Ramos (cell line): Measurements from ENCODE around the gene TMEM63C.

Experiments used
- in situ Hi-C: fragments of 300-500 bp; cut with MboI; formaldehyde crosslinking; loops from one replicate; pipeline ENCODE4 v1.14.3; 2022; ENCODE audit warnings: low sequenced_read_pairs; ENCODE audit not compliant: unreplicated experiment

TMEM63C gene

GRCh38 chr14:77219591-77219990, 38.0 kb downstream of the TMEM63C start:
- in situ Hi-C loops, result no loop called here

GRCh38 chr14:77220246-77221017, 38.8 kb downstream of the TMEM63C start:
- in situ Hi-C loops, result no loop called here

GRCh38 chr14:77221241-77221871, 39.8 kb downstream of the TMEM63C start:
- in situ Hi-C loops, result no loop called here

GRCh38 chr14:77222546-77223225, 41.1 kb downstream of the TMEM63C start:
- in situ Hi-C loops, result no loop called here

- in situ Hi-C loops, result no loop called here
Observed at GRCh38 chr14:77224212-77224611, 42.6 kb downstream of the TMEM63C start.

GRCh38 chr14:77225254-77225653, 43.7 kb downstream of the TMEM63C start:
- in situ Hi-C loops, result no loop called here

GRCh38 chr14:77225892-77226557, 44.4 kb downstream of the TMEM63C start:
- in situ Hi-C loops, result no loop called here

- in situ Hi-C loops, result no loop called here
Observed at GRCh38 chr14:77228056-77228455, 46.5 kb downstream of the TMEM63C start.

- in situ Hi-C loops, result no loop called here
Observed at GRCh38 chr14:77230914-77231313, 49.3 kb downstream of the TMEM63C start.

GRCh38 chr14:77231721-77232120, 50.1 kb downstream of the TMEM63C start:
- in situ Hi-C loops, result no loop called here

- in situ Hi-C loops, result no loop called here
Observed at GRCh38 chr14:77236814-77237213, 55.2 kb downstream of the TMEM63C start.

- in situ Hi-C loops, result no loop called here
Observed at GRCh38 chr14:77238356-77238755, 56.8 kb downstream of the TMEM63C start.

- in situ Hi-C loops, result no loop called here
Observed at GRCh38 chr14:77238996-77239395, 57.4 kb downstream of the TMEM63C start.

- in situ Hi-C loops, result no loop called here
Observed at GRCh38 chr14:77239412-77239811, 57.8 kb downstream of the TMEM63C start.

GRCh38 chr14:77240336-77240915, 58.8 kb downstream of the TMEM63C start:
- in situ Hi-C loops, result no loop called here

GRCh38 chr14:77241955-77242354, 60.4 kb downstream of the TMEM63C start:
- in situ Hi-C loops, result no loop called here

- in situ Hi-C loops, result no loop called here
Observed at GRCh38 chr14:77242752-77243151, 61.2 kb downstream of the TMEM63C start.

- in situ Hi-C loops, result no loop called here
Observed at GRCh38 chr14:77243853-77244252, 62.3 kb downstream of the TMEM63C start.

GRCh38 chr14:77245820-77246219, 64.2 kb downstream of the TMEM63C start:
- in situ Hi-C loops, result no loop called here

GRCh38 chr14:77246784-77247183, 65.2 kb downstream of the TMEM63C start:
- in situ Hi-C loops, result no loop called here
